Activated B cell treated with CpG ODN at 0.5 μM for 24 hours (primary cell): ENCODE data around the gene GRK1. TPM values are rescaled to one million over a fixed set of nuclear protein-coding genes. Genes with fewer than 3 reads are reported as not detected.

Experiments used
- ATAC-seq: fragments of 200-7000 bp; cut with Tn5 transposase; one replicate; pipeline ENCODE4 v1.10.0; 2021; ENCODE audit warnings: low read depth, mild to moderate bottlenecking, moderate library complexity
- CTCF ChIA-PET: fragments of 350-600 bp; sonication (Branson Sonifier 250); formaldehyde crosslinking; loops from one replicate; lab custom pipeline; 2021; ENCODE audit warnings: antibody characterized with exemption; lab: Charles Lee
- POLR2A ChIA-PET: fragments of 350-600 bp; sonication (Branson Sonifier 250); formaldehyde crosslinking; loops from one replicate; lab custom pipeline; 2021; ENCODE audit warnings: antibody characterized with exemption; lab: Charles Lee
- DNase-seq: peaks from one replicate; pipeline ENCODE4 v3.0.0; 2022
- H3K27ac Mint-ChIP-seq: one replicate; pipeline ENCODE4 v1.8.0; 2020; ENCODE audit warnings: mixed read lengths
- H3K27me3 Mint-ChIP-seq: one replicate; pipeline ENCODE4 v1.8.0; 2021; ENCODE audit warnings: mixed read lengths
- H3K36me3 Mint-ChIP-seq: one replicate; pipeline ENCODE4 v1.8.0; 2021; ENCODE audit warnings: low read depth, mixed read lengths
- H3K4me1 Mint-ChIP-seq: one replicate; pipeline ENCODE4 v1.8.0; 2021; ENCODE audit warnings: mixed read lengths
- H3K4me3 Mint-ChIP-seq: one replicate; pipeline ENCODE4 v1.8.0; 2020; ENCODE audit warnings: mild to moderate bottlenecking, mixed read lengths
- H3K9me3 Mint-ChIP-seq: one replicate; pipeline ENCODE4 v1.8.0; 2020; ENCODE audit warnings: mixed read lengths
- CTCF ChIP-seq: fragments of 200-600 bp; IDR thresholded peaks from one replicate; pipeline ENCODE4 v1.8.0; 2022; ENCODE audit warnings: antibody characterized with exemption, mild to moderate bottlenecking
- intact Hi-C: fragments of 100-400 bp; cut with micrococcal nuclease; formaldehyde crosslinking; loops from one replicate; pipeline ENCODE4 v1.15.1; 2024
- total RNA-seq: library from RNA; stranded (reverse); gene quantifications from 2 replicates; pipeline ENCODE4 v1.2.3, GENCODE V29; 2022

Gene GRK1
- total RNA-seq, 1 donor from 2014 or later: 0.07 TPM

GRCh38 chr13:113630804-113631203, 36.2 kb upstream of the GRK1 start:
- no peak for ATAC-seq
- ChIA-PET CTCF (no interaction called here), POLR2A (no interaction called here)
- no peaks in the 10 kb centered on the region for H3K9me3 Mint-ChIP-seq
- H3K36me3 Mint-ChIP-seq: peaks cover 69% of the 10 kb centered on the region
- DNase-seq: no peak
- intact Hi-C loops: no loop called here
- TF ChIP-seq CTCF: no peak
- H3K4me3 Mint-ChIP-seq: no peak overlapping the region
- no peaks in the 10 kb centered on the region for H3K27me3 Mint-ChIP-seq
- no peaks in the 10 kb centered on the region for H3K4me1 Mint-ChIP-seq
- H3K27ac Mint-ChIP-seq: no peak overlapping the region

GRCh38 chr13:113631341-113632095, 35.5 kb upstream of the GRK1 start:
- POLR2A ChIA-PET: no interaction called here
- ATAC-seq (no peak), DNase-seq (no peak)
- CTCF ChIA-PET: no interaction called here
- Mint-ChIP-seq H3K9me3 (no peaks in the 10 kb centered on the region), H3K36me3 (peaks cover 73% of the 10 kb centered on the region), H3K27me3 (no peaks in the 10 kb centered on the region), H3K4me3 (no peak overlapping the region), H3K4me1 (no peaks in the 10 kb centered on the region), H3K27ac (no peak overlapping the region)
- intact Hi-C loops: no loop called here
- no peak for TF ChIP-seq CTCF

GRCh38 chr13:113632706-113633484, 34.1 kb upstream of the GRK1 start:
- no peak for DNase-seq
- Mint-ChIP-seq H3K36me3 (peaks cover 77% of the 10 kb centered on the region), H3K4me3 (no peak overlapping the region), H3K4me1 (no peaks in the 10 kb centered on the region), H3K27me3 (no peaks in the 10 kb centered on the region), H3K27ac (no peak overlapping the region), H3K9me3 (no peaks in the 10 kb centered on the region)
- ChIA-PET CTCF (no interaction called here), POLR2A (no interaction called here)
- no peak for TF ChIP-seq CTCF
- intact Hi-C loops: no loop called here
- ATAC-seq: no peak

GRCh38 chr13:113633485-113633873, 33.5 kb upstream of the GRK1 start:
- H3K27me3 Mint-ChIP-seq: no peaks in the 10 kb centered on the region
- H3K36me3 Mint-ChIP-seq: peaks cover 79% of the 10 kb centered on the region
- H3K4me1 Mint-ChIP-seq: no peaks in the 10 kb centered on the region
- CTCF ChIA-PET: no interaction called here
- no peak for TF ChIP-seq CTCF
- intact Hi-C loops: no loop called here
- no peak for DNase-seq
- no peak overlapping the region for H3K4me3 Mint-ChIP-seq
- no peak for ATAC-seq
- H3K27ac Mint-ChIP-seq: no peak overlapping the region
- no peaks in the 10 kb centered on the region for H3K9me3 Mint-ChIP-seq
- POLR2A ChIA-PET: no interaction called here

- Mint-ChIP-seq H3K9me3 (no peaks in the 10 kb centered on the region), H3K36me3 (peaks cover 78% of the 10 kb centered on the region)
- TF ChIP-seq CTCF: no peak
Measured at GRCh38 chr13:113634279-113635047, 32.6 kb upstream of the GRK1 start.

More at GRCh38 chr13:113634279-113635047, 32.6 kb upstream of the GRK1 start:
- ATAC-seq (no peak), DNase-seq (no peak)
- CTCF ChIA-PET: no interaction called here
- POLR2A ChIA-PET: no interaction called here
- Mint-ChIP-seq H3K27me3 (no peaks in the 10 kb centered on the region), H3K4me1 (no peaks in the 10 kb centered on the region), H3K4me3 (no peak overlapping the region), H3K27ac (no peak overlapping the region)
- intact Hi-C loops: no loop called here
